WTC11 (cell line): Measurements from ENCODE around the gene HSD17B3. TPM values are rescaled to one million over a fixed set of nuclear protein-coding genes. Genes with fewer than 3 reads are reported as not detected.

ENCODE experiments used
- ATAC-seq: fragments of 200-7000 bp; cut with Tn5 transposase; 2 replicates; pipeline ENCODE4 v1.10.0; 2021; ENCODE audit warnings: mild to moderate bottlenecking, moderate library complexity
- CTCF ChIA-PET: fragments of 300-600 bp; sonication (Branson Sonifier 250); formaldehyde crosslinking; loops from one replicate; lab custom pipeline; 2021; ENCODE audit warnings: antibody characterized with exemption; lab: Charles Lee
- POLR2A ChIA-PET: fragments of 350-600 bp; sonication (Branson Sonifier 250); formaldehyde crosslinking; loops from one replicate; lab custom pipeline; 2021; ENCODE audit warnings: antibody characterized with exemption; lab: Charles Lee
- DNase-seq: peaks from one replicate; pipeline ENCODE4 v3.0.0; 2021; ENCODE audit warnings: low spot score
- H3K27ac Mint-ChIP-seq: 2 replicates; pipeline ENCODE4 v1.8.0; 2021; ENCODE audit warnings: mixed read lengths
- H3K27me3 Mint-ChIP-seq: 2 replicates; pipeline ENCODE4 v1.8.0; 2021; ENCODE audit warnings: low read depth, mild to moderate bottlenecking, moderate library complexity, mixed read lengths
- H3K36me3 Mint-ChIP-seq: 2 replicates; pipeline ENCODE4 v1.8.0; 2021; ENCODE audit warnings: mixed read lengths
- H3K4me1 Mint-ChIP-seq: 2 replicates; pipeline ENCODE4 v1.8.0; 2022; ENCODE audit warnings: mixed read lengths
- H3K4me3 Mint-ChIP-seq: 2 replicates; pipeline ENCODE4 v1.8.0; 2021; ENCODE audit warnings: mild to moderate bottlenecking, moderate library complexity, mixed read lengths
- H3K9me3 Mint-ChIP-seq: 2 replicates; pipeline ENCODE4 v1.8.0; 2021; ENCODE audit warnings: mixed read lengths
- EMX1 ChIP-seq: fragments of 250-450 bp; sonication (Bioruptor Pico); IDR thresholded peaks from 2 replicates; pipeline ENCODE4 v1.8.0; 2021; ENCODE audit warnings: mild to moderate bottlenecking
- GABPB1 ChIP-seq: sonication (generic); formaldehyde crosslinking; IDR thresholded peaks from 2 replicates; pipeline ENCODE4 v1.8.1; 2023; ENCODE audit warnings: mild to moderate bottlenecking, missing genetic modification reagents
- GTF2I ChIP-seq: fragments of 250-450 bp; sonication (Bioruptor Pico); conservative IDR thresholded peaks from 2 replicates; pipeline ENCODE4 v1.4.0; 2021; ENCODE audit warnings: mild to moderate bottlenecking
- HMGA2 ChIP-seq: fragments of 250-450 bp; sonication (Bioruptor Pico); IDR thresholded peaks from 2 replicates; pipeline ENCODE4 v1.4.0; 2021; ENCODE audit warnings: mild to moderate bottlenecking, moderate library complexity
- IRF2 ChIP-seq: sonication (generic); formaldehyde crosslinking; IDR thresholded peaks from 2 replicates; pipeline ENCODE4 v1.8.0; 2022; ENCODE audit warnings: low read depth, missing genetic modification reagents, borderline replicate concordance
- NR2C2 ChIP-seq: sonication (generic); formaldehyde crosslinking; IDR thresholded peaks from 2 replicates; pipeline ENCODE4 v1.8.0; 2022; ENCODE audit warnings: mild to moderate bottlenecking, missing genetic modification reagents
- RELA ChIP-seq: sonication (generic); formaldehyde crosslinking; IDR thresholded peaks from 2 replicates; pipeline ENCODE4 v1.8.1; 2022; ENCODE audit warnings: missing genetic modification reagents, mild to moderate bottlenecking, borderline replicate concordance
- SOX15 ChIP-seq: fragments of 250-450 bp; sonication (Bioruptor Pico); IDR thresholded peaks from 2 replicates; pipeline ENCODE4 v1.9.0; 2021; ENCODE audit warnings: mild to moderate bottlenecking
- SP1 ChIP-seq: sonication (generic); formaldehyde crosslinking; conservative IDR thresholded peaks from 2 replicates; pipeline ENCODE4 v1.8.1; 2022; ENCODE audit warnings: missing genetic modification reagents
- TP53 ChIP-seq: sonication (generic); formaldehyde crosslinking; IDR thresholded peaks from 2 replicates; pipeline ENCODE4 v1.8.1; 2023; ENCODE audit warnings: mild to moderate bottlenecking, missing genetic modification reagents
- ZNF121 ChIP-seq: sonication (generic); formaldehyde crosslinking; IDR thresholded peaks from 2 replicates; pipeline ENCODE4 v1.8.0; 2023; ENCODE audit warnings: missing genetic modification reagents
- ZNF232 ChIP-seq: sonication (generic); formaldehyde crosslinking; IDR thresholded peaks from 2 replicates; pipeline ENCODE4 v1.8.0; 2022; ENCODE audit warnings: mild to moderate bottlenecking, missing genetic modification reagents
- ZNF263 ChIP-seq: sonication (generic); formaldehyde crosslinking; IDR thresholded peaks from 2 replicates; pipeline ENCODE4 v1.8.1; 2022; ENCODE audit warnings: low read depth, mild to moderate bottlenecking, moderate library complexity, missing genetic modification reagents
- ZNF317 ChIP-seq: sonication (generic); formaldehyde crosslinking; IDR thresholded peaks from 2 replicates; pipeline ENCODE4 v1.8.1; 2023; ENCODE audit warnings: low read depth, mild to moderate bottlenecking, moderate library complexity, missing genetic modification reagents, borderline replicate concordance
- total RNA-seq: library from RNA; stranded (reverse); gene quantifications from 3 replicates; pipeline ENCODE4 v1.2.3, GENCODE V29; 2021
- TF ChIP-seq, protein P1 (sequence below): fragments of 250-450 bp; sonication (Bioruptor Pico); IDR thresholded peaks from 2 replicates; pipeline ENCODE4 v1.9.0; 2021; ENCODE audit warnings: moderate library complexity, mild to moderate bottlenecking, inconsistent platforms, borderline replicate concordance
- TF ChIP-seq, protein P2 (sequence below): sonication (generic); formaldehyde crosslinking; IDR thresholded peaks from 2 replicates; pipeline ENCODE4 v1.8.0; 2022; ENCODE audit warnings: mild to moderate bottlenecking, missing genetic modification reagents
- TF ChIP-seq, protein P3 (sequence below): sonication (generic); formaldehyde crosslinking; IDR thresholded peaks from 2 replicates; pipeline ENCODE4 v1.8.1; 2023; ENCODE audit warnings: mild to moderate bottlenecking, missing genetic modification reagents, borderline replicate concordance
- TF ChIP-seq, protein P4 (sequence below): fragments of 250-450 bp; sonication (Bioruptor Pico); conservative IDR thresholded peaks from 2 replicates; pipeline ENCODE4 v1.9.0; 2021; ENCODE audit warnings: mild to moderate bottlenecking
- TF ChIP-seq, protein P5 (sequence below): sonication (generic); formaldehyde crosslinking; IDR thresholded peaks from 2 replicates; pipeline ENCODE4 v1.8.1; 2023; ENCODE audit warnings: mild to moderate bottlenecking, missing genetic modification reagents, moderate library complexity
- TF ChIP-seq, protein P6 (sequence below): fragments of 250-450 bp; sonication (Bioruptor Pico); IDR thresholded peaks from 2 replicates; pipeline ENCODE4 v1.9.0; 2021; ENCODE audit warnings: mild to moderate bottlenecking

The HSD17B3 gene
- total RNA-seq, 1 experiment from 2014 or later, result not detected

DNA sequence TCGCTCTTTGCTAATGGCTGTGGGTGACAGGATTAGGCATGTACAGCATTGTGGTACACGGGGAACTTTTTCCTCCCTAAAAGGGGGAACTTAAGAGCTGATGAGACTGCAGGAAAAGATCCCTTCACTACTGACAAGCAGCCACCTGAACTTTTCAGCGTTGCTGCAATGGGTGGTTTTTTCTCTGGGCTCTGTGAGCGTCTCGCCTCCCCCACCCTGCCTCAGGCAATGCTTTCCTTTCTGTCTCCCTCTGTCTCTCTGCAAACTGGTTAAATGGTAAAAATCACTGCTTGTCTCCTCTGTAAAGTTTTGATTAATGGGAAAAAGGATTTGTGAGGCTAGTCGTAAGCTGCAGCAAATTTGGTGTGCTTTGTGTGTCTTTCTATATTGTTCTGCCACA lies 20.3 kb downstream of the HSD17B3 start:
- DNase-seq (no peak), ATAC-seq (no peak)
- ChIA-PET CTCF (no interaction called here), POLR2A (no interaction called here)
- no peak overlapping the region for H3K27ac Mint-ChIP-seq
- peaks cover 39% of the 10 kb centered on the region for H3K36me3 Mint-ChIP-seq
- no peak overlapping the region for H3K4me3 Mint-ChIP-seq
- peaks cover 56% of the 10 kb centered on the region for H3K9me3 Mint-ChIP-seq
- TF ChIP-seq SP1 (CRISPR knock-in tag) (no peak), ZNF263 (CRISPR knock-in tag) (no peak), NR2C2 (no peak), RELA (CRISPR knock-in tag) (no peak), EMX1 (CRISPR knock-in tag) (no peak), GTF2I (CRISPR knock-in tag) (no peak), HMGA2 (CRISPR knock-in tag) (no peak)
- TF ChIP-seq, protein P1, sequence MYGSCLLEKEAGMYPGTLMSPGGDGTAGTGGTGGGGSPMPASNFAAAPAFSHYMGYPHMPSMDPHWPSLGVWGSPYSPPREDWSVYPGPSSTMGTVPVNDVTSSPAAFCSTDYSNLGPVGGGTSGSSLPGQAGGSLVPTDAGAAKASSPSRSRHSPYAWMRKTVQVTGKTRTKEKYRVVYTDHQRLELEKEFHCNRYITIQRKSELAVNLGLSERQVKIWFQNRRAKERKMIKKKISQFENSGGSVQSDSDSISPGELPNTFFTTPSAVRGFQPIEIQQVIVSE (CRISPR knock-in tag), result no peak
- TF ChIP-seq, protein P2, sequence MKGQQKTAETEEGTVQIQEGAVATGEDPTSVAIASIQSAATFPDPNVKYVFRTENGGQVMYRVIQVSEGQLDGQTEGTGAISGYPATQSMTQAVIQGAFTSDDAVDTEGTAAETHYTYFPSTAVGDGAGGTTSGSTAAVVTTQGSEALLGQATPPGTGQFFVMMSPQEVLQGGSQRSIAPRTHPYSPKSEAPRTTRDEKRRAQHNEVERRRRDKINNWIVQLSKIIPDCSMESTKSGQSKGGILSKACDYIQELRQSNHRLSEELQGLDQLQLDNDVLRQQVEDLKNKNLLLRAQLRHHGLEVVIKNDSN (CRISPR knock-in tag), result no peak
- TF ChIP-seq, protein P3, sequence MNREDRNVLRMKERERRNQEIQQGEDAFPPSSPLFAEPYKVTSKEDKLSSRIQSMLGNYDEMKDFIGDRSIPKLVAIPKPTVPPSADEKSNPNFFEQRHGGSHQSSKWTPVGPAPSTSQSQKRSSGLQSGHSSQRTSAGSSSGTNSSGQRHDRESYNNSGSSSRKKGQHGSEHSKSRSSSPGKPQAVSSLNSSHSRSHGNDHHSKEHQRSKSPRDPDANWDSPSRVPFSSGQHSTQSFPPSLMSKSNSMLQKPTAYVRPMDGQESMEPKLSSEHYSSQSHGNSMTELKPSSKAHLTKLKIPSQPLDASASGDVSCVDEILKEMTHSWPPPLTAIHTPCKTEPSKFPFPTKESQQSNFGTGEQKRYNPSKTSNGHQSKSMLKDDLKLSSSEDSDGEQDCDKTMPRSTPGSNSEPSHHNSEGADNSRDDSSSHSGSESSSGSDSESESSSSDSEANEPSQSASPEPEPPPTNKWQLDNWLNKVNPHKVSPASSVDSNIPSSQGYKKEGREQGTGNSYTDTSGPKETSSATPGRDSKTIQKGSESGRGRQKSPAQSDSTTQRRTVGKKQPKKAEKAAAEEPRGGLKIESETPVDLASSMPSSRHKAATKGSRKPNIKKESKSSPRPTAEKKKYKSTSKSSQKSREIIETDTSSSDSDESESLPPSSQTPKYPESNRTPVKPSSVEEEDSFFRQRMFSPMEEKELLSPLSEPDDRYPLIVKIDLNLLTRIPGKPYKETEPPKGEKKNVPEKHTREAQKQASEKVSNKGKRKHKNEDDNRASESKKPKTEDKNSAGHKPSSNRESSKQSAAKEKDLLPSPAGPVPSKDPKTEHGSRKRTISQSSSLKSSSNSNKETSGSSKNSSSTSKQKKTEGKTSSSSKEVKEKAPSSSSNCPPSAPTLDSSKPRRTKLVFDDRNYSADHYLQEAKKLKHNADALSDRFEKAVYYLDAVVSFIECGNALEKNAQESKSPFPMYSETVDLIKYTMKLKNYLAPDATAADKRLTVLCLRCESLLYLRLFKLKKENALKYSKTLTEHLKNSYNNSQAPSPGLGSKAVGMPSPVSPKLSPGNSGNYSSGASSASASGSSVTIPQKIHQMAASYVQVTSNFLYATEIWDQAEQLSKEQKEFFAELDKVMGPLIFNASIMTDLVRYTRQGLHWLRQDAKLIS (CRISPR knock-in tag), result no peak
- H3K4me1 Mint-ChIP-seq, result peaks cover 19% of the 10 kb centered on the region
- peaks cover 12% of the 10 kb centered on the region for H3K27me3 Mint-ChIP-seq

DNA sequence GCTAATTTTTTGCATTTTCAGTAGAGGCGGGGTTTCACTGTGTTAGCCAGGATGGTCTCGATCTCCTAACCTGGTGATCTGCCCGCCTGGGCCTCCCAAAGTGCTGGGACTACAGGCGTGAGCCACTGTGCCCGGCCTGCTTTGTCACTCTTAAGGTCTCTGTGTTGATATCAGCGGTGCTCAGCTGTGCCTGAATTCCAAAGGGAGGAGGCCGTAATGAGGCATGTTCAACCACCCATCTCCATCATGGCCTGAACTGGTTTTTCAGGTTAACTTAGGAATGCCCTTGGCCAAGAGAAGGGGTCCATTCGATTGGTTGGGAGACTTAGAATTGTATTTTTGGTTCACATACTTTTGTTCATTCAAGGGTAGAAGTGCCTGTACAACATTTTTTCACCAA lies 22.0 kb downstream of the HSD17B3 start:
- Mint-ChIP-seq H3K27me3 (peaks cover 12% of the 10 kb centered on the region), H3K9me3 (peaks cover 63% of the 10 kb centered on the region), H3K4me3 (no peak overlapping the region), H3K4me1 (peaks cover 19% of the 10 kb centered on the region), H3K27ac (no peak overlapping the region), H3K36me3 (peaks cover 46% of the 10 kb centered on the region)
- DNase-seq (no peak), ATAC-seq (peak; percentile 55)
- ChIA-PET CTCF (interaction anchor here (0.7 kb wide), 1 partner anchor 173 kb away, joined by 3 read pairs; no protein-coding TSS in a partner anchor), POLR2A (no interaction called here)
- no peak for TF ChIP-seq ZNF121 (CRISPR knock-in tag)
- TF ChIP-seq, protein P4, sequence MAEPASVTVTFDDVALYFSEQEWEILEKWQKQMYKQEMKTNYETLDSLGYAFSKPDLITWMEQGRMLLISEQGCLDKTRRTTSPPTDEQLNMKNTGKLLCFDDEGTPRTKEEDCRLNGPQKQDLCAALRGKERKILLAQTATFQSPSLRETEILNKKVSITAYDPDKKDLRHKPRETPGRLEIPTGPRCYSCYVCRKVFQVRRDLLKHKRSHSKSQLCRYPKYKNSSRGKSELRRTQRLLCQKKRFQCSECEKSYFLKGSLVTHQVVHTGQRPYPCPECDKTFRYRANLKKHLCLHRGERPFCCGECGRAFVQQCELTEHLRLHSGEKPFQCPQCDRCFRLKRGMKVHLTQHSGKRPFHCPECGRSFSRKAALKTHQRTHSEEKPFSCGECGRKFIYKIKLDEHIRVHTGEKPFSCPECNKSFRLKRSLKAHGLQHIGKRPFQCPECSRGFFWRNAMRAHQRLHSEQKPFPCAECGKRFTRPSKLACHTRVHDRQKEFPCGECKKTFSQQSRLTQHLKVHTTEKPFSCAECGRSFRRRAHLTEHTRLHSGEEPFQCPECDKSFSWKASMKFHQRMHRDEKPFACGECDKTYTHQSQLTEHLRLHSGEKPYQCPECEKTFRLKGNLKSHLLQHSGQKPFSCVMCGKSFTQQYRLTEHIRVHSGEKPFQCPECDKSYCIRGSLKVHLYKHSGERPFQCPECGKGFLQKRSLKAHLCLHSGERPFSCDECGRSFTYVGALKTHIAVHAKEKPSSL (CRISPR knock-in tag), result no peak
- TF ChIP-seq, protein P3 (CRISPR knock-in tag), result no peak
- no peak for TF ChIP-seq ZNF317 (CRISPR knock-in tag)
- no peak for TF ChIP-seq TP53 (CRISPR knock-in tag)
- TF ChIP-seq, protein P5, sequence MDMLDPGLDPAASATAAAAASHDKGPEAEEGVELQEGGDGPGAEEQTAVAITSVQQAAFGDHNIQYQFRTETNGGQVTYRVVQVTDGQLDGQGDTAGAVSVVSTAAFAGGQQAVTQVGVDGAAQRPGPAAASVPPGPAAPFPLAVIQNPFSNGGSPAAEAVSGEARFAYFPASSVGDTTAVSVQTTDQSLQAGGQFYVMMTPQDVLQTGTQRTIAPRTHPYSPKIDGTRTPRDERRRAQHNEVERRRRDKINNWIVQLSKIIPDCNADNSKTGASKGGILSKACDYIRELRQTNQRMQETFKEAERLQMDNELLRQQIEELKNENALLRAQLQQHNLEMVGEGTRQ, result no peak
- TF ChIP-seq ZNF232 (CRISPR knock-in tag), result no peak
- no peak for TF ChIP-seq GABPB1 (CRISPR knock-in tag)
- TF ChIP-seq, protein P6, sequence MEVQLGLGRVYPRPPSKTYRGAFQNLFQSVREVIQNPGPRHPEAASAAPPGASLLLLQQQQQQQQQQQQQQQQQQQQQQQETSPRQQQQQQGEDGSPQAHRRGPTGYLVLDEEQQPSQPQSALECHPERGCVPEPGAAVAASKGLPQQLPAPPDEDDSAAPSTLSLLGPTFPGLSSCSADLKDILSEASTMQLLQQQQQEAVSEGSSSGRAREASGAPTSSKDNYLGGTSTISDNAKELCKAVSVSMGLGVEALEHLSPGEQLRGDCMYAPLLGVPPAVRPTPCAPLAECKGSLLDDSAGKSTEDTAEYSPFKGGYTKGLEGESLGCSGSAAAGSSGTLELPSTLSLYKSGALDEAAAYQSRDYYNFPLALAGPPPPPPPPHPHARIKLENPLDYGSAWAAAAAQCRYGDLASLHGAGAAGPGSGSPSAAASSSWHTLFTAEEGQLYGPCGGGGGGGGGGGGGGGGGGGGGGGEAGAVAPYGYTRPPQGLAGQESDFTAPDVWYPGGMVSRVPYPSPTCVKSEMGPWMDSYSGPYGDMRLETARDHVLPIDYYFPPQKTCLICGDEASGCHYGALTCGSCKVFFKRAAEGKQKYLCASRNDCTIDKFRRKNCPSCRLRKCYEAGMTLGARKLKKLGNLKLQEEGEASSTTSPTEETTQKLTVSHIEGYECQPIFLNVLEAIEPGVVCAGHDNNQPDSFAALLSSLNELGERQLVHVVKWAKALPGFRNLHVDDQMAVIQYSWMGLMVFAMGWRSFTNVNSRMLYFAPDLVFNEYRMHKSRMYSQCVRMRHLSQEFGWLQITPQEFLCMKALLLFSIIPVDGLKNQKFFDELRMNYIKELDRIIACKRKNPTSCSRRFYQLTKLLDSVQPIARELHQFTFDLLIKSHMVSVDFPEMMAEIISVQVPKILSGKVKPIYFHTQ (CRISPR knock-in tag), result no peak
- no peak for TF ChIP-seq IRF2 (CRISPR knock-in tag)
- no peak for TF ChIP-seq SOX15 (CRISPR knock-in tag)
